Astrocyte of the spinal cord (primary cell): ENCODE data around the gene UBP1.
"Not testable (repeated sequence)": the region's sequence is repeated elsewhere in the genome, so short reads cannot be mapped to it uniquely, and the experiment has no call there.

Experiments used
- DNase-seq: peaks from one replicate; pipeline ENCODE4 v3.0.0; 2011; ENCODE audit warnings: low read depth, low spot score
- H3K4me3 ChIP-seq: 2 replicates; pipeline ENCODE4 v1.5.1; 2011; ENCODE audit warnings: low read depth, mild to moderate bottlenecking, low read length, moderate library complexity
- in situ Hi-C: cut with HindIII; loops from 2 replicates; pipeline ENCODE4 v1.10.0; 2017; ENCODE audit warnings: low sequenced_read_pairs
- TF ChIP-seq, protein P1 (sequence below): IDR thresholded peaks from 2 replicates; pipeline ENCODE4 v1.5.1; 2012; ENCODE audit warnings: low read depth, mild to moderate bottlenecking, low read length, inconsistent platforms

The UBP1 gene

DNA sequence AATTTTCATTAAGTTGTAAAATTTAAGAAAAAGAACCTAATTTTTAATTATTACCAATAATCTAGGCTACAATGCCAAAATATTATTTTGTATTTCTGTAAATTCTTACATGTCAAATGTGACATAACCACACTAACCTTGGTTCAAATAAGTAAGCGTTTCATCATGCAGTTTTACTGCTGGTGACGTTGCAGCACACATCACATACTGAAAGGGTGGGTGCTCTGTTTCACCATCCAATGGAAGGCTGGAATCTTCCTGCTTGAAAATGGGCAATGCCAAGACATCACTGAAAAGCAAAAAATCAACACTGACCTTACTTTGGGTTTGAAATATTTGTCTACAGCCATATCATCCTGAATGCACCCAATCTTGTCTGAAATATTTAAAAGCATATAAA, 14.8 kb downstream of the UBP1 start:
- in situ Hi-C loops = no loop called here
- DNase-seq = peak; percentile 10
- no peak overlapping the region for H3K4me3 ChIP-seq
- TF ChIP-seq, protein P1, sequence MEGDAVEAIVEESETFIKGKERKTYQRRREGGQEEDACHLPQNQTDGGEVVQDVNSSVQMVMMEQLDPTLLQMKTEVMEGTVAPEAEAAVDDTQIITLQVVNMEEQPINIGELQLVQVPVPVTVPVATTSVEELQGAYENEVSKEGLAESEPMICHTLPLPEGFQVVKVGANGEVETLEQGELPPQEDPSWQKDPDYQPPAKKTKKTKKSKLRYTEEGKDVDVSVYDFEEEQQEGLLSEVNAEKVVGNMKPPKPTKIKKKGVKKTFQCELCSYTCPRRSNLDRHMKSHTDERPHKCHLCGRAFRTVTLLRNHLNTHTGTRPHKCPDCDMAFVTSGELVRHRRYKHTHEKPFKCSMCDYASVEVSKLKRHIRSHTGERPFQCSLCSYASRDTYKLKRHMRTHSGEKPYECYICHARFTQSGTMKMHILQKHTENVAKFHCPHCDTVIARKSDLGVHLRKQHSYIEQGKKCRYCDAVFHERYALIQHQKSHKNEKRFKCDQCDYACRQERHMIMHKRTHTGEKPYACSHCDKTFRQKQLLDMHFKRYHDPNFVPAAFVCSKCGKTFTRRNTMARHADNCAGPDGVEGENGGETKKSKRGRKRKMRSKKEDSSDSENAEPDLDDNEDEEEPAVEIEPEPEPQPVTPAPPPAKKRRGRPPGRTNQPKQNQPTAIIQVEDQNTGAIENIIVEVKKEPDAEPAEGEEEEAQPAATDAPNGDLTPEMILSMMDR = no peak

DNA sequence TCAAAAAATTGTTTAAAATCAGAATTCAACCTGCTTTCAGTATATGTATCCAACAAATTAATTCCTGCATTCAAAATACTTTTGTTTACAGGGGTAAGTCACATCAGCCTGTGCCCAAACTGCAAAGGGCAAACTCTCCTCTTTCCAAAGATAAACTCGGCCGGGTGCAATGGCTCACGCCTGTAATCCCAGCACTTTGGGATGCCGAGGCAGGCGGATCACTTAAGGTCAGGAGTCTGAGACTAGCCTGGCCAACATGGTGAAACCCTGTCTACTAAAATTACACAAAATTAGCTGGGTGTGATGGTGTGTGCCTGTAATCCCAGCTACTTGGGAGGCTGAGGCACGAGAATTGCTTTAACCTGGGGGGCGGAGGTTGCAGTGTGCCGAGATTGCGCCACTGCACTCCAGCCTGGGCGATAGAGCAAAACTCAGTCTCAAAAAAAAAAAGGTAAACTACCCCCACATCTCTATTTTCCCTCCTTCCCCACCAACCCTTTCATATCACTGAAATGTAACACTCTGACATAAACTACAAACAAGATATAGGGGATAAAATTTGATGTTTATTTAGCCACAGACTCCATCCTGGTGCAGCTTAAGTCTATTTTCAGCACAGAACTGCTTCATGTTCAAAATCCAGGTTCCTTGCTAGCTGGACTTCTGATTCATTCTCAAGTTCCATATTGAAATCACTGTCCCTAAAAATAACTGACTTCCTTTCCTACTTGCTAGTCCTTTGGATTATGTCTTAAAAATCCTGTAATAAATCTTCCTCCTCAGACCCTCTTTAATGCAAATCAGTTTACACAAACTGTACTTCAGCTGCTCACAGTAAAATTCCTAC, 15.4 kb downstream of the UBP1 start:
- TF ChIP-seq, protein P1 = no peak
- in situ Hi-C loops = no loop called here
- no peak overlapping the region for H3K4me3 ChIP-seq
- no peak for DNase-seq

DNA sequence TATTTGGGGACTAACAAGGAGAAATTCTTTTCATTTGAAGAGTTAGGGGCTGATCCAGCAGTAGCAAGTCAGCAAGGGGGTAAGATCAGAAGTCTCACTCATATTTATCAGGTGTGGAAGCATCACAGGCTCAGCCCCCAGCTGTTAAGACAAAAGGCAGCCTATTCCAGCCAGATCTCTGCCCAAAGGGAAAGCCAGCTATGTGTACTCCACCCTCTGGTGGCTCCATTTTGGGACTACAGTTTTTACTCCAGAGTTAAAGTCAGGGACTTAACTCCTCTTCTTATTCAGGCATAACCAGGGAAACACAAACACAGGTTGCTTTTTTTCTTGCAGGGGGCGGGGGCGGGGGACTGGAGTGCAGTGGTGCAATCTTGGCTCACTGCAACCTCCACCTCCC, 19.2 kb downstream of the UBP1 start:
- DNase-seq = no peak
- in situ Hi-C loops = no loop called here
- no peak overlapping the region for H3K4me3 ChIP-seq
- TF ChIP-seq, protein P1 = peak; percentile 13

GRCh38 chr3:33419948-33420347, 20.3 kb downstream of the UBP1 start:
- TF ChIP-seq, protein P1 = no peak
- in situ Hi-C loops = no loop called here
- DNase-seq = no peak
- H3K4me3 ChIP-seq = no peak overlapping the region

DNA sequence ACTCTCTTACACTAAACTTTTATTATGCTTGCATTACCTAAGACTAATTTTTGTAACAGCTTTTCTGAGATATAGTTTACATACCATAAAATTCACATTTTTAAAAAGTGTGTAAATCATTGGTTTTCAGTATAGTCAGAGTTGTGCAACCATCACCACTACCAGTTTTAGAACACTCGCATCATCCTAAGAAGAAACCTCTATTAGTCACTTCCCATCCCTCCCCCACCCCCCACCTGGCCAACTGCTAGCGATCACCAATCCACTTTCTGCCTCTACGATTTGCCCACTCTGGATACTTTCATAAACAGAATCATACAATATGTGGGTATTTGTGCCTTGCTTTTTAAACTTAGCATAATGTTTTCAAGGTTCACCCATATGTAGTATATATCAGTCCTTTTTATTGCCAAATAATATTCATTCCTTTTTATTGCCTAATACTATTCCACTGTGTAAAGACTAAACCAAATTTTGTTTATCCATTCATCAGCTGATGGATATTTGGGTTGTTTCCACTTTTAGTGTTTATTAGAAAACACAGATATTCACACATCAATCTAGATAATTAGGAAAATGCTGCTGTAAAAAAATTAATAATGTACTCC, 23.0 kb downstream of the UBP1 start:
- in situ Hi-C loops = no loop called here
- H3K4me3 ChIP-seq = no peak overlapping the region
- TF ChIP-seq, protein P1 = no peak
- DNase-seq = peak; percentile 24

DNA sequence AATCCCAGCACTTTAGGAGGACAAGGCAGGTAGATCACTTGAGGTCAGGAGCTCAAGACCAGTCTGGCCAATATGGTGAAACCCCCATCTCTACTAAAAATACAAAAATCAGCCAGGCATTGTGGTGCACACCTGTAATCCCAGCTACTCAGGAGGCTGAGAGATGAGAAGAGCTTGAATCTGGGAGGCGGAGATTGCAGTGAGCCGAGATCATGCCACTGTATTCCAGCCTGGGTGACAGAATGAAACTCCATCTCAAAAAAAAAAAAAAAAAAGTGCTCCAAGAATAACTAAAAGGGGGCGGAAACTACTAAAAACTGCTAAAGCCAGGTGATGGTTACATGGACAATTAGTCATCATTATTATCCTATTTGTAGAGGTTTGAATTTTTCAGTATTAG, 29.4 kb downstream of the UBP1 start:
- H3K4me3 ChIP-seq, DNase-seq, in situ Hi-C loops: not testable (repeated sequence)

DNA sequence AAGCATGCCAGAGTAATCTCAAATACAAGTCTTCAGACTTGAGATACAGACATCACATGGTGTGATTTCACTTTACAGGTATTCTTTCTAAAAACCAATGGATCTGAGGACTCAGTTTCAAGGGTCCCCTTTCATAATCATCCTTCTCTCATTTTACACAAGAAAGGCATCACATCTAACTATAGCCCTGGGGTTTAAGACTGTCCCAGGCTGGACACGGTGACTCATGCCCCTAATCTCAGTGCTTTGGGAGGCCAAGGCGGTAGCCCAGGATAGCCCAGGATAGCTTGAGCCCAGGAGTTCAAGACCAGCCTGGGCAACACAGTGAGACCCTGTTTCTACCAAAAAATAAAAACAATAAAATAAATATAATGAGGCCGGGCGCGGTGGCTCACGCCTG, 36.4 kb downstream of the UBP1 start:
- TF ChIP-seq, protein P1 = no peak
- in situ Hi-C loops = no loop called here
- H3K4me3 ChIP-seq = no peak overlapping the region
- DNase-seq = no peak
